ENCODE measurements around the gene UNC119. TPM values are rescaled to one million over a fixed set of nuclear protein-coding genes. Genes with fewer than 3 reads are reported as not detected.

UNC119 gene
- total RNA-seq, 1 experiment from 2014 or later, result 58.7 TPM

DNA sequence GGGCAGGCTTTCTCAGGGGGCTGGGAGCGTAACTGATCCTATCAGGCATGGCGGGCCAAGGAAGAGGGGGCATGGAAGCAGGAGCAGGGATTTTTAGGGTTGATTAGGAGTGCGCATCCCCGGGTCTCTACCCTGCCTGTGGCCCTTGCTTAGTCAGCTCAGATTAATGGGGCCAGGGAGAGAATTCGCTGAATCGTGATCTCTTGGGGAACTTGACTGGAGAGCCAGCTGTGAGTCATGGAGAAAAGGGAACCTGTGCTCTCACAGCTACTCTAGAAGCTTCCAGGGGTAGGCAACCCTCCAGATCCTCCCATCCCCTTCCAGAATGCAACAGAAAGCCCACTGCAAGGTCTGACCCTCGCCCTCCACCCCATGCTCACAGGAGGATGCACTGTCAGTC lies 42.6 kb downstream of the UNC119 start:
- H3K27me3 ChIP-seq, result peaks cover 52% of the 10 kb centered on the region
- no peaks in the 10 kb centered on the region for H3K4me1 ChIP-seq
- H3K27ac ChIP-seq, result no peak overlapping the region

DNA sequence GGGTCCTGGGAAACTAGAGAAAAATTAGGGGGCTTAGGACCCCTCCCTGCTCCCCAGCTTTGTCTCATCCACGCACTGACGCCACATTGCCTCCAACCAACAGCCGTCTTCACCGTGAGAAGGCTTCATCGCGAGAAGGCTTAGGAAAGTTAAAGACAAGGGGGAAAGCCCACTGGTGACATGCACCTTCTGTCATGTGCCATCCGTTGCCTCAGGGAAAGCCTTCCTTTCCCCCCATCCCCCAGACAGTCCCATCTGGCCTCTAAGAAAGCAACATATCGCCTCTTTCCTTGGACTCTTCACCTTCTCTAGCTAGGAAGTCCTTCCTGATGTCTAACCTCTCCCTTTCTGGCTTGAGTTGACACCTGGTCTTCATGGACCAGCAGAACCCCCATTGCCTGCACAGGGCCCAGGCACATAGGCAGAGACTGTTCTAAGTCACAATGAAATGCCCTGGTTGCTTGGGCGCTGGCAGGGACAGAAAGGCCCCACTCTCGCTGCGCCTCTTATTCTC lies 44.2 kb downstream of the UNC119 start:
- no peak overlapping the region for H3K27ac ChIP-seq
- peaks cover 53% of the 10 kb centered on the region for H3K27me3 ChIP-seq
- no peak for DNase-seq
- no peaks in the 10 kb centered on the region for H3K9me3 ChIP-seq (replicated peaks)
- no peaks in the 10 kb centered on the region for H3K36me3 ChIP-seq
- no peak overlapping the region for H3K4me3 ChIP-seq
- H3K4me1 ChIP-seq, result no peaks in the 10 kb centered on the region

More for the DNA sequence above, 42.6 kb downstream of the UNC119 start:
- Histone ChIP-seq H3K4me3 (no peak overlapping the region), H3K9me3 (replicated peaks) (no peaks in the 10 kb centered on the region), H3K36me3 (no peaks in the 10 kb centered on the region)
- DNase-seq, result no peak

DNA sequence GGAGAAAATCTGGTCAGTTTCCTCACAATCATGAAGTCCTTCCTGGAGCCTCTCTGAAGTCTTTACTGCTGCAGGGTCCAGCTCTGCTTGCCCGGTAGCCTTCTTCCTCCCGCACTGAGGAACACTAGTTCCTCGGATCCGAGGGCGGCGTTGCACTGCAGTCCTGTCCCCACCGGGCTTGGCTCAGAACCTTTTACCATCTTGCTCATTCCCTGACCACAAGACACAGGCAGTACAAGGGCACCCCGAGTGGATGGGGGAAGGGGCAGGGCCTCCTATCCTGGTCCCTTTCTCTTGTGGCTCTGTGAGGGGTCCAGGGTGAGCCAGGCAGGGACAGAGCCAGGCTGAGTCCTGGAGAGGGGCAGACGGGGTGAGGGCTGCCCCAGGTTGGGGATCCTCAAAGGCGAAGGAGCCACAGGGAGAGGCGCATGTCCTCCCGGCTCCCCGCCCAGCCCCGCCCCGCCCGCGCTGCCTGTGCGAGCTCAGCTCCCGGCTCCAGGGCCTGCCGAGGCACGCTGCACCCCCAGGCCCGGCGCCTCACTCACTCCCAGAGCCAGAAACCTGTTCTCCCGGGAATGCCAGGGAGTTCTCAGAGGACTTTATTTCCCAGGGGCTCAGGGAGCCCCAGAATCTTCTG lies 44.7 kb downstream of the UNC119 start:
- peaks cover 49% of the 10 kb centered on the region for H3K27me3 ChIP-seq
- no peaks in the 10 kb centered on the region for H3K9me3 ChIP-seq (replicated peaks)
- H3K36me3 ChIP-seq, result no peaks in the 10 kb centered on the region
- no peak overlapping the region for H3K27ac ChIP-seq
- no peaks in the 10 kb centered on the region for H3K4me1 ChIP-seq
- DNase-seq, result no peak
- no peak overlapping the region for H3K4me3 ChIP-seq

DNA sequence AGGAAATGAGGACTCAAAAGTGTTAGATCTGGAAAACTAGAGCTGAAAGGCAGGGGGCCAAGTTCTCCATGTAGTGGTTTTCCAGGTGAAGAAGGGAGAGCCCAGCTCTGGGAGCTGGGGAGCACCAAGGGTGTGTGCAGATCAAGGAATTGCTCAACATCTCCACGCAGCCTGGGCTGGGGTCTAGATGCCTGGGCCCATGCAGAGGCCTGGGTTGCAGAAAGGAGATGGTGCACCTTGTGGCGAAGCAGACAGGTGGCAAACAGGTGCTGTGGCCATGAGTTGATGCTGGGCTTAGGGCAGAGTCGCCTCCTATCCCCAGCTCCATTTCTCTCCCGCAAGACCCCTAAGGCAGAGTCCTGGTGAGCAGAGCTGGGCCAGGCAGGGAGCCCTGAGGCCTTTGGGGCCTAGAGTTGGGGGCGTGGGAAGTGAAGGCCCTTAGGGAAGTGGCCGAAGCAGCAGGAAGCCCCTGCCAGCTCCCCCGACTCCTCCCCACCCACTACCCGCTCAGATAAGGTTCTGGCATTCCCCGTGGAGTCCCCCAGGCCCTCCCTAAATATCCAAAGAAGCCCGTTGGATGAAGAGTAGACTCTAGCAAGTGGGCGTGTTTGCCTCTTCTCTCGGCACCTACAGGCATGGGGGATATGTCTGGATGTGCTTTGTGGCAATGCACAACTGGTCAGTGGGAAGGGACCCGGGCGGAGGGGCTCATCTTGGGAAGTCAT lies 45.5 kb downstream of the UNC119 start:
- no peak overlapping the region for H3K4me3 ChIP-seq
- no peaks in the 10 kb centered on the region for H3K36me3 ChIP-seq
- H3K27ac ChIP-seq, result no peak overlapping the region
- no peaks in the 10 kb centered on the region for H3K4me1 ChIP-seq
- H3K9me3 ChIP-seq (replicated peaks), result no peaks in the 10 kb centered on the region
- H3K27me3 ChIP-seq, result peaks cover 43% of the 10 kb centered on the region
- no peak for DNase-seq

DNA sequence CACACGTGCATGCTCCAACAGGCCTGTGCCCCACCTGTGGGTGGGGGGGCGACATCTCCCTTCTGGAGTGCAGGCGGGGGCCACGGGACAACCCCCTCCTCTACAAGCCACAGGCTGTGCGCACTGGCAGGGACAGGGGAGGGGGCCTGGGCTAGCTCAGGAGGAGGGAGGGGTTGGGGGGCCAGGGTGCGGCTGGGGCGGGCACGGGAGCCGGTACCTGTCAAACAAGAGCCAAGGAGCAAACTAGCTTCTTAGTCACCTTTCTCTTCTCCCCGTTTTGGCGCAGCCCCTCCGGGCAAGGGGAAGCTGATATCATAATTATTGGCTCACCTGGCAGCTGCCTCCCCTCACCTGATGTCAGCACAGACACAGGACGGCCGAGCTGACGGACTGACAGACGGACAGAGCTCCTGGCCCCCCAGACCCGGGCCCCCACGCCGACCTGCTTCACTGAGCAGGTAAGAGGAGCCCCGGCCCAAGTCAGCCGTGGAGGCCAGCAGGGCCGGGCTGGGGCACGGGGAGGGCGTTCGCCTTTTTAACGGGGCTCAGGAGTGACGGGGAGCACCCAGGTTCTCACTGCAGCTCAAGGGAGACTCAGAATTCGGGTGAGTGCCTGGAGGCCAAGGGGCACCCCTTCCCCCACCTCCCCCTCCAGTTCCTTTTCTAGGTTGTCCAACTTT lies 46.3 kb downstream of the UNC119 start, which contains the start of gene FOXN1:
Gene FOXN1 (plus strand): TSS at position 363 of the 680 bp plus-strand sequence. CDS start 17,622 bp downstream, outside the sequence.
- Histone ChIP-seq H3K4me3 (no peak within 1 kb of the TSS), H3K27ac (no peak within 1 kb of the TSS), H3K36me3 (no peaks in the 10 kb centered on the region), H3K27me3 (peaks cover 45% of the 10 kb centered on the region), H3K4me1 (peaks cover 1% of the 10 kb centered on the region; the same call in 1 of the 2 replicates), H3K9me3 (replicated peaks) (no peaks in the 10 kb centered on the region)
- no peak for DNase-seq

DNA sequence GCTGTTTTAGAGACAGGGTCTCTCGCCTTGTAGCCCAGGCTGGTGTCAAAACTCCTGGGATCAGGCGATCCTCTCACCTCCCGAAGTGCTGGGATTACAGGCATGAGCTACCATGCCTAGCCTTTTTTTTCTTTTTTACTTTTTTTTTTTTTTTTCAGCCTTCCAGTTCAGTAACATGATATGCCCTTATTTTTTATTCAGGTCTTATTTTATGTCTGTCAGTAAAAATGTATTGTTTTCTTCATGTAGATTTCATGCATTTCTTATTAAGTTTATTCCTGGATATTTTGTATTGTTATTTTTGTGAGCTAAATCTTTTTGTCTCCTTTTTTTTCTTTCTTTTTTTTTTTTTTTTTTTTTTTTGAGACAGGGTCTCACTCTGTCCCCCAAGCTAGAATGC lies 49.0 kb downstream of the UNC119 start:
- H3K4me3 ChIP-seq, result no peak overlapping the region
- no peak for DNase-seq
- H3K36me3 ChIP-seq, result no peaks in the 10 kb centered on the region
- H3K27ac ChIP-seq, result no peak overlapping the region
- no peaks in the 10 kb centered on the region for H3K9me3 ChIP-seq (replicated peaks)
- H3K27me3 ChIP-seq, result peaks cover 52% of the 10 kb centered on the region
- peaks cover 8% of the 10 kb centered on the region; the same call in 1 of the 2 replicates for H3K4me1 ChIP-seq

DNA sequence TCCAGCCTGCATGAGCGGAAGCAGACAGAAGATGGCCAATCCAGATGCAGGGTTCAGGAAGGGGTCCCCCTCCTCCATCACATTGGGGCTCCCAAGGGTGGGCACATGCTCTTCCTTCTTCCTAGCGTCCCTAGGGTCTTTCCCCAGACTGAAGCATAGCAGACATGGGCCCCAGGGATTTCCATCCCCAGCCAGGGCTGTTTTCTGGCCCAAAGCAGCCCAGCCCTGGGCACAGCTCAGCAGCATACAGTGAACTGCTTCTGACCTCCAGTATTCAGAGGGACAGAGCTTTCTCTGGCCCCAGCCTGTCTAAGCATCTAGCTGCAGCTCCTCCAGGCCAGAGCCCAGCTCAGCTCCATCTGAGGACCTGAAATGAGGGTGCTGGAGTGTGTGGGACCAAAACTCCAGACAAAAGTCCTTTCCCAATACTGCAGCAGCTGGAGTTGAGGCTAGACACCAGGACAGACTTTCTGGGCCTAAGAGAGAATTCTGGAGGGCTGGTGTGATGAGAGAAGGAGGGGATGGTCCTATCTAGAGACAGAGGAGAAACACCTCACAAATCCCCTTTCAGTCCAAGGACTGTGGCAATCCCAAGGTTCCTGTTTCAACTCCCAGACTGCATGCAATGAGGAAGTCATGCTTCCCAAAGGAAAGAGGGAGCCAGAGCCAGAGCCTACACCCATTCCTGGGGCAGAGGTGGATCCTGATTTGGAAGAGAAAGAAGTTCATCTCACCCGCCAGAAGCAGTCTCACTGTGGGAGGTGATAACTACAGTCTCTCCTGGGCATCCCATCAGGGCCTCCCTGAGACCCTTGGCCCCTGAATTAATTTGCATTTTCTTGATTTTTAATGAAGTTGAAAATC lies 50.8 kb downstream of the UNC119 start:
- peaks cover 43% of the 10 kb centered on the region for H3K27me3 ChIP-seq
- no peaks in the 10 kb centered on the region for H3K9me3 ChIP-seq (replicated peaks)
- no peak overlapping the region for H3K27ac ChIP-seq
- DNase-seq, result no peak
- H3K36me3 ChIP-seq, result no peaks in the 10 kb centered on the region
- H3K4me1 ChIP-seq, result peaks cover 8% of the 10 kb centered on the region; the same call in 1 of the 2 replicates
- no peak overlapping the region for H3K4me3 ChIP-seq

DNA sequence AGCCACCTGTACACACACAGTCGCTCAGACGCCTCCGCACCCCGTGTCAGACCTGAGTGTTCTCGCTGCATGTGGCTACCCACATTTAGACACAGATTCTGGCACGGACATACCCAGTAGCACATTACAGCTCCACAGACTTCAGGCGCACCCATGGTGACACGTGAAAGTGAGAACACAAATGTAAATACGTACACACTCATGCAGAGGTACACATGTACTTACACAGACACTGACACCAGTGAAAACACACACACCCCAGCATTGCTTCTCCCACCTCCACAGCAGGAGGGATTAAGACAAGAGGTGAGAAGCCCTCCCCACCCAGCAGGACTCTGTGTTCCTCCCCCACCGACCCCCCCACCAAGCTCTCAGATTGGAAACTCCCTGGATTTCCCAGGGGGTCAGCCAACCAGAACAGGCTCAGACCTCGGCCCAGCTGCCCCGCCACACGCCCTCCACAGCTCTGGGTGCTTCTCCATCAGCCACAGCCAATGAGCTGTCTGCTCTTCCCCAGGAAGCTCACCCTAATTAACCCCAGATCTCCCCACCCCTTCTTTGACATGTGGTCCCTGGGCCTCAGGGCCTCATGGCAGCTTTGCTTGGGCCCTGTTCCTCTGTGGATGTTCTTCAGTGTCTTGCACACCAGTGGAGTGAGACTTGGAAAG lies 51.6 kb downstream of the UNC119 start:
- no peak overlapping the region for H3K4me3 ChIP-seq
- H3K27ac ChIP-seq, result no peak overlapping the region
- no peaks in the 10 kb centered on the region for H3K9me3 ChIP-seq (replicated peaks)
- no peaks in the 10 kb centered on the region for H3K36me3 ChIP-seq
- peak; percentile 30 to 42 for DNase-seq
- peaks cover 8% of the 10 kb centered on the region; the same call in 1 of the 2 replicates for H3K4me1 ChIP-seq
- H3K27me3 ChIP-seq, result peaks cover 39% of the 10 kb centered on the region

DNA sequence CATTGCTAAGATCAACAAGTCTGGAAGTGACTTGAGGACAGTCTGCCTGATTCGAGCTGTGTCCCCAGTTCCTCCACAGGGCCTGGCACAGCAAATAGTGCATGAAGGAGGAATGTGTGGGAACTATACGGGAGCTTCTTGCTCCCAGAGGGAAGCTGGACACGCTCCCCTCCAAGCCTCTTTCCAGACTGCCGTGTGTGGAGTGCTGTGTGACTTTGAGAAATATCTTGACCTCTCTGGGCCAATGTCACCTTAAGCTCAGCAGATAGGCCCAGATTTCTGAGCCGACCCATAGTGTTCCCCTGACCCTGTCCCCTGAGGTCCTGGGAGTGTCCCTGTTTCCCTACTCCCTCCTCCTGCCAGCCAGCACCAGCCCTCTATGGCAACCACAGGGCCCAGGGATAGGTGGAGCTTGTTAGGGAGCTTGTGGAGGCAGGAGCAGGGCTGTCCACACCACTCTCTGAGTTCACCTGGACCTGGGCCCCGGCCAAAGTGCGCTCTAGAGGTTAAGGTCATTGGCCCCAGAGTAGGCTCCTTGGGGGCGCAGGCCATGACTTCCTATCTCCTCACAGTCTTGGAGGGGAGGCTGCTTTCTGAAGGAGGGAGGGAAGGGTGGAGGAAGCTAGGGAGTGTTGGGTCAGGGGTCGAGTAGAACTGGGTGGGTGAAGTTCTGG lies 52.6 kb downstream of the UNC119 start:
- Histone ChIP-seq H3K4me3 (no peak overlapping the region), H3K9me3 (replicated peaks) (no peaks in the 10 kb centered on the region), H3K27ac (no peak overlapping the region), H3K4me1 (peaks cover 8% of the 10 kb centered on the region; the same call in 1 of the 2 replicates), H3K36me3 (no peaks in the 10 kb centered on the region), H3K27me3 (peaks cover 29% of the 10 kb centered on the region)
- no peak for DNase-seq

DNA sequence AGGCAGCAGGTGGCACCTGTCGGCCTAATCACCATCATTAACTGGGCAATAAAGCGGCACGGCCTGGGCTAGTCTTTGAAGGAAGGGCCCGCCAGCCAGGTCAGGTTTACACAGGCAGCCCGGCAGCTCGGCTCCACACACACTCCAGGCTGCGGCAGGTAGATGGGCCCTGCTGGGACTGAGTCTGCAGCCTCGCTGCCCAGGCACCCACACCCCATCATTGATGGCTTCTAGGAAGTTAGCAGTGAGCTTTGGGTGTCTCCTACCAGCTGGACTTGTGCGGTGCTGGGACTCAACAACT lies 53.1 kb downstream of the UNC119 start:
- Histone ChIP-seq H3K27ac (no peak overlapping the region), H3K4me3 (no peak overlapping the region), H3K36me3 (no peaks in the 10 kb centered on the region), H3K4me1 (peaks cover 8% of the 10 kb centered on the region; the same call in 1 of the 2 replicates), H3K9me3 (replicated peaks) (no peaks in the 10 kb centered on the region), H3K27me3 (peaks cover 28% of the 10 kb centered on the region)
- no peak for DNase-seq

DNA sequence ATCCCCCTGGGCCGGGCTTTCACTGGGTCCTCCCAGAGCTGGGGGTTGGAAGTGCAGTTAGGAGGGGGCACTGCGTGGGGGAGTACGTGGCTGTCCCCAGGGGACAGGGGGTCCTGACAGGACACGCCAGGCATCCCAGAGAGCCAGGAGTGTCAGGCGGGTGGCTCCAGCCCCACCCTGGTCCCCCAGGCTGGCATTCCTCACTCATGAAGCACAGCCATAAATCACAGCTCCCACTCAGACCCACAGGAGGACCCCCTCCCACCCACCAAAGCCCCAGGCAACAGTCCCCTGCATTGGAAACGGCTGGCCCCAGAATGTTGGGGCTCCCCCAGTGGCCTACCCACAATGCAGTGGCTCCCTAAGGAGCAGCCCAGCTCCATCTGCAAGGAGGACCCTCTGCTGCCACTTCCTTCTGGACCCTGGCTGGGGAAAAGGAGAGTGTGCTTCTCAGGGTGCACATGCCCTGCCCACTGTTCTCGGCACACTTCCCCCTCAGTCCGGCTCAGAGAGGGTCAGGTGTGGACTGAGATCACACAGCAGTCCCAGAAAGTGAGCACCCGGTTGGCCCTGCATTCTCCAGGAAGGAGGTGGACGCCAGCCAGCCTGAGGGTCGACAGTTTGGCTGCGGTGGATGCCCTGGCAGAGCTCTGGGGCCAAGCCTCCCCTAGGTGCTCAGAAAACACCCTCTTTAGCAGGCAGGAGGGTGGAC lies 53.6 kb downstream of the UNC119 start:
- Histone ChIP-seq H3K9me3 (replicated peaks) (no peaks in the 10 kb centered on the region), H3K4me1 (peaks cover 8% of the 10 kb centered on the region; the same call in 1 of the 2 replicates), H3K36me3 (no peaks in the 10 kb centered on the region), H3K27me3 (peaks cover 28% of the 10 kb centered on the region), H3K27ac (no peak overlapping the region), H3K4me3 (no peak overlapping the region)
- DNase-seq, result no peak

DNA sequence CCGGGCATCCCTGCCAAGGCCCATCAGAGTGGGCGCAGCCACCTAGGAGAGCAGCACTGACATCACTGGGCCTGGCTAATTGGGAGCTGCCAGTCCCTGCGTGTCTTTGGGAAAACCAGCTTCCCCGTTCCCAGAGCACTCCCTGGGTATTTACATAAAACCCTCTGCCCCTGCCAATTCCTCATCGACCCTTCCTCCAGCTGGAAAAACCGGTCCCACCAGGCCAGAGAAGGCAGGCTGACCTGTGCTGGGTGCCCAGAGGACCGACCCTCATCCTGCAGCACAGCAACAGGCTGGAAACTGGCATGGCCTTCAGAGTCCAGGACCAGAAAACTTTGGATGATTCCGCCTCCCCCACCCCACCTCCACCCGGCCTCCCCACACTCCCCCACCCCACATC lies 54.5 kb downstream of the UNC119 start:
- H3K27me3 ChIP-seq, result peaks cover 28% of the 10 kb centered on the region
- H3K4me3 ChIP-seq, result no peak overlapping the region
- no peak for DNase-seq
- peaks cover 8% of the 10 kb centered on the region; the same call in 1 of the 2 replicates for H3K4me1 ChIP-seq
- no peak overlapping the region for H3K27ac ChIP-seq
- no peaks in the 10 kb centered on the region for H3K9me3 ChIP-seq (replicated peaks)
- H3K36me3 ChIP-seq, result no peaks in the 10 kb centered on the region
